Stimulated activated CD4-positive, alpha-beta T cell treated with anti-CD3 and anti-CD28 coated beads, Interleukin-4, amount 100 ng/mL, for 1 hour (primary cell): ENCODE results near the gene CRTAC1.

ENCODE experiments used
- DNase-seq: peaks from one replicate; pipeline ENCODE4 v3.0.0-alpha.2; 2020

CRTAC1 gene

DNA sequence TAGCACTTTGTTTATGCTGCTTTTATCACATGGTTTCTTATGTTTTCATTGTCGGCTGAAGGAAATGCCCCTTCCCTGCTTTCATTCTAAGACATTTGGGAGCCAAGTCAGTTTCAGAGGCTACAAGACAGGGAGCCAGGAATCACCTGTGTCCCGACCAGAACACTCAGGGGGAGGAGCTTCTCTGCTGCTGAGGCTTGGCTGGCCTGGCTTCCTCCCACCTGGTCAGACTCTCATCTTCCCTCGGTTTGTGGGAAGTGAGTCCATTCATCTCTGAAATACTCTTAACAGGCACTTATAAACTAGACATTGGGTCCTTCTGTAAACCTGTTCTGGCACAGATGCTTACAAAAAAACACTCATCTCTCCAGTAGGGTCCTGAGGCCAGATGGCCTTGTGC, 200.4 kb downstream of the CRTAC1 start:
- DNase-seq, result no peak

DNA sequence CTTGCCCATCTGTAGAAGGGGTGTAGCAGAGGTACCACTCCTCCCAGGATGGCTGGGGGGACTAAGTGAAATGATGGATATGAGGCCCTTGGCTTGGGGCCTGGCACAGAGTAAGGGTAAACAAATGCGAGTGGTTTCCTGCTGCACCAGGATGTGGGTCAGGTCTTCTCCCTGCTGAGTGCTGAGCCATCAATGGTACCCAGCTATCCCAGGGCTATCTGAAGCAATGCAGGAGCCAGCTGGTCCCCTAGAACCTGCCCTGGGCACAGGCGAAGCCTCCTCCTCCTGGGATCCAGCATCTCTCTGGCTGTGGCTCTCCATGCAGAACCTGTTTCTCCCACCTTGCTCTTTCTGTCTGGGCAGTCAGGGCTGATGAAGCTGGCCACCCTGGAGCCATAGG, 201.7 kb downstream of the CRTAC1 start:
- no peak for DNase-seq

DNA sequence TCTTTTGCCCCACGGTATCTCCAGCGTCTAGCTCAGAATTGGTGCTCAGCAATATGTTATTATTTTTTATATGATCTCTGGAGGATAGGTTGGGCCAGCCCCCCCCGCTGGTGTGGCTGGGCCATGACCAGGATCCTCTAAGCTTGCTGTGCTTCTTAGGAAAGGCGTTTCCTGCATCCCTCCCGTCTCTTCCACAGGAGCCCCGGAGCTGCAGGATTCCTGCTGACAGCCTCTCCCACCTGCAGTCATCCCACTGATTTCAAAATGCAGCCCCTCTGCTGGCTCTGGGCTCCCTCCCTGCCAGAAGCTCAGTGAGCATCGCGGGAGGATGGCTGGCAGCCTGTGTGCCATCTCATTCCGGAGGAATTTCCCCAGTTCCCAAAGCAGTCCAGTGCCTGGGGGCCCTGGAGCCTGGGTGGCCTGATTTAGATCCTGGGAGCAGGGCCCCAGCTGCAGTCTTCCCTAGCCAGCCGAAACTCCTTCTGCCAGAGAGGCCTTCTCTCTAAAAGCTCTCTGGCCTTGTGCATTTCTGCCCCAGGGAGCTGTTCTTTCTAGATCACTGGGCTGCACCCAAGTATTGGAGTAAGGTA, 202.6 kb downstream of the CRTAC1 start:
- no peak for DNase-seq

DNA sequence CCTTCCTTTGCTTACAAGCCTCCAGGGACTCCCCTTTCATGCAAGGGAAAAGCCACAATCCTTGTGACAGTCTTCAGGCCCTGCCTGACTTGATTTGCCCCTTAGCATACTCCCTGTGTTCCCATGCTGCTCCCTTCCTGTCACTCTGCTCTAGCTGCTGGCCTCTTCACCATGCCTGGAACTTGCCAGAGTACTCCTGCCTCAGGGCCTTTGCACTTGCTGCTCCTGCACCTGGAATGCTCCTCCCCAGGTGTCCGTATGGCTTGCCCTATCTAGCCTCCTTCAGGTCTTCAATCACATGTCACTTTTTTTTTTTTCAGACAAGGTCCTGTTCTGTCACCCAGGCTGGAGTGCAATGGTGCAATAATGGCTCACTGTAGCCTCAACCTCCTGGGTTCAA, 203.5 kb downstream of the CRTAC1 start:
- DNase-seq, result no peak

DNA sequence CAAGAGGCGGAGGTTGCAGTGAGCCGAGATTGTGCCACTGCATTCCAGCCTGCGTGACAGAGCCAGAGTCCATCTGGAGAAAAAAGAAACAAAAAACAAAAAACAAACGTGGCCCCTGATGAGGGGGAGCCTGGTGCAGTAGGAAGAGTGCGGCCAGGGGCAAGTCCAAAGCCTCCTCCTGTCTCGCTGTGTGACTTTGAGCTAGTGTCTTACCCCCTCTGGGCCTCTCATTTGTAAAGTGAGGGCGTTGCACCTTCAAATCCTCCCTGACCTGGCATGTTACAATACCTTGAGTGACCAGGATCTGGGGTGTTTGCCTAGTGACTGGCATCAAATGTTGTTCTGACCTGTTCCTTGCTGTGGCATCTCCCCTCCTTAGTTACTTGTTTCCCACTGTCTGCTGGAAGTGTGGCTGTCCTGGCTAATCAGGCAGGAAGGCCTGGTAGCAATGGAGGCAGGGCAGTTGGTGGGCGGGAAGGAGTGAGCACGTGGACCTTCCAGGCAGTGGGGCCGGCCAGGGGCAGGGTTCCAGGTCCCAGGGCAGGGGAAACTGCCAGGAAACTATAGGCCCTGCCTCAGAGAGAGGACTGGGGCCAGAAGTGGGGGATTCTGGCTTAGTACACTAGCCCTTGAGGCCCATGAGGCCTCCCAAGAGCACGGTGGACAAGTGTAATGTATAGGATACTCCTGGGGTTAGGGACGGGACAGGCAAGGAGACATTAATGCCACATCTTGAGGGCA, 205.2 kb downstream of the CRTAC1 start:
- no peak for DNase-seq

DNA sequence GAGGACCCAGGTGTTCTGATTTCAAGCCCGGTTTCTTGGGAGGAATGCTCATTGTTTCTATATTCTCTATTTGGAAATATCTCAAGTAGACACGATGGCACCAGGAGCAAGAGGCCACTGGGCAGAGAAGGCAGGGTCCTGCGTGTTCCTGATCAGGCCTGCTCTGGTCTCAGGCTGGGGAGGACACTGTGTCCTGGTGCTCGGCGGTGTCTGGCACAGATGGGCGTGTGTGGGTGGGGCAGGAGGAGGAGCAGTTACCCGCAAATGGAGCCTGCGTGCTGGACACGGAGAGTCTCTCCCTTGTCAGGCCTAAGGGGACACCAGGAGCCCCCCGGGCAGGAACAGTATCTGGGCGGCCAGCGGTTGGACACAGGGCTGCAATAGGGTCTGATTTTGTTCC, 206.7 kb downstream of the CRTAC1 start:
- no peak for DNase-seq

DNA sequence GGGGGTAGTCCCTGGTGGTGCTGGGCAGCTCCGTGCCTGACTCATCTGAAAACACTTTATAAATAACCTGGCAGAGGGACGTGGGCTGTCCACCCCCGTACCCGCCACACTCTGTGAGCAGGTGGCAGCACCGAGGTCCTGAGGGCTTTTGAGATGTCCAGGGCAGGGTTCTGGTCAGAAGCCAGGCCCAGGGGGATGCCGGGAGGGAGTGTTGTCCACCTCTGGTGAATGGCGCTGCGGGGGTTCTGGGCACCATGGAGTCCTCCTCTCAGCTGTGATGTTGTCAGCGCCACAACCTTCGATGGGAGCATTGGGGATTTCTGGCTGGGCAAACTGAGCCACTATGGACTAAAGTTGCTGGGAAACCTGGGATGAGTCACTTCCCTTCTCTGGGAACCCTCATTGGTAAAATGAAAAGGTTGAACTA, 208.1 kb downstream of the CRTAC1 start:
- no peak for DNase-seq

DNA sequence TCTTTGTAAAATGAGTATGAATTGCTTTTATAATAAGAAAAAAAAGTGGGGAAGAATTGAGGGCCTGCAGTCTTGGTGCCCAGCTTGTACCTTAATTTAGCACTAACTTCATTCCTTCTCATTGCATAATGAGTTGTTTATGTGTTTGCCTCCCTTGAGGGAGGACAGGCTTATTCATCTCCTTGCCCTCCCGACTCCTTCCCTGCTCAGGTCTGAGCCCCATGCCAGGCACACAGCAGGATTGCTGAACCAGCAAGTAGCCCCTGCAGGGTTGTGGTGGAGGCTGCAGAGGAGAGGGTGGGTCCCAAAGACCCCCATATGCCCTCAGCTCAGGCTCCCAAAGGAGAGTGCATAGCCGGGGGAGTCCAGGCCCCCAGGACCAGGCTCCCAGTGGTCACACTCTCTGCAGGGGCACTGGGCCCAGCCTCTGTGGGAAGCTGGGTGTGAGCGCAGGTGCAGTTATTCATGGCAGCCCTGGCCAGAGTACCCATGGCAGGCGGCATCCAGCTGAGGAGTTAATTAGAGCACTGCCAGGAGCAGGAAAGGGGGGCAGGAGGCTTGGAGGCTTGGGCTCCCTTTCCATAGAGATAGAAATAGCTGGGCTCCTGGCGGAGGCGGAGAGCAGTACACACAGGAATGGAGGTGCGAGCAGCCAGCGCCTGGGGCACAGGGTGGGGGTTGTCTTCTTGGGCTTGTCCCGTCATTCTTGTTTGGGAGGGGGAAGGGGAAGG, 208.9 kb downstream of the CRTAC1 start:
- DNase-seq, result no peak

DNA sequence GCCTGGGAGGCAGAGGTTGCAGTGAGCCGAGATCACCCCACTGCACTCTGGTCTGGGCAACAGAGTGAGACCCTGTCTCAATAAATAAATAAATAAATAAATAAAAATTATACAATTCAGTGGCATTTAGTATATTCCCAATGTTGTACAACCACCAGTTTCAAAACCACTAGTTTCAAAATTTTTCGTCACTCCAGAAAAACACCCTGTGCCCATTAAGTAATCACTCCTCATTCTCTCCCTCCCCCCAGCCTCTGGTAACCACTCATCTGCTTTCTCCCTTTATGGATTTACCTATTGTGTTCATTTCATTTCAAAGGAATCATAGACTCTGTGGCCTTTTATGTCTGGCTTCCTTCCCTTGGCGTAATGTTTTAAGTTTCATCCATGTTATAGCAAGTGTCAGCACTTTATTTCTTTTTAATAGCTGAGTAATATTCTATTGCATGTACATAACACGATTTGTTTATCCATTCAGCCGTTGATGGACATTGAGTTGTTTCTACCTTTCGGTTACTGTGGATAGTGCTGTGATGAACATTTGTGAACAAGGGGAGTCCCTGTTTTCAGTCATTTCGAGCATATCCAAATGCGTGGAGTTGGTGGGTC, 210.2 kb downstream of the CRTAC1 start:
- DNase-seq, result no peak

DNA sequence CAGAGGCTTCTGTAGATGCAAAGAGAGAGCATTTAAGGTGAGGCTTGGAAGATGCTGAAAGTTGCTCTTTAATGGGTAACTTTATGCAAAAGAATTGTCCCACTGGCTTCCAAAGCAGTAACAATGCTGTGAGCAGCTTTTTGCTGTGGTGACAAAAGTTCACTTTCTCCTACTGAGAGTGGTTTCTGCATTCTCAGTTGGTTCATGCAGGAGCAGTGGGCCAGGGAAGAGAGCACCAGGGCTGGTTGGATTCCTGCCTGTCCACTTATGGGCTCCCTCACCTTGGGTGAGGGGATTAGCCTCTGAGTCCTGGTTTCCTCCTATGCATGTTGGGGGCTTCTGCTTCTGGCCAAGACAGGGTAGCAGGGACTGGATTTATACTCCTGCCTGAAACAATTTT, 211.8 kb downstream of the CRTAC1 start:
- no peak for DNase-seq

DNA sequence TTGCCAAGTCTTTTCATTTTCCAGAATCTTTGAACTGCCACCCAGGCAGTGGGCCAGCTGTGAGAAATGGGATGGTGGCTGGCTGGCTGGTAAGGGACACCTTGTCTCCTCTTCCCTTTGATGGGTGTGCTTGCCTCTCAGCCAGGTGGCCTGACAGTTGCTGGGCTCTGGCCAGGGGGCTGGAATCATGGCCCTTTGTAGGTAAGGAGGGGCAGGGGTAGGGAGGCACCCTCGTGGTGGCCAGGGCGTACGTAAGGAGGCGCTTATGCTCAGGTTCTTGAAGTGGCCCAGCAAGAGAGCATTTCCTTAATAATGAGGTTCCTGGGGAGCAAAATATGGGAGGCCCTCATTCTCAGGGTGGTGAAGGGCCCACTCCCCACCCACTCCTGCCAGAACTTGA, 213.8 kb downstream of the CRTAC1 start:
- no peak for DNase-seq
